NCI-H748 treated with DMSO at 0.1 percent for 48 hours (cell line): ENCODE results near the gene C1orf53.

Experiments
- DNase-seq: peaks from one replicate; lab custom pipeline; 2025; lab: John Stamatoyannopoulos, UW

Gene C1orf53

DNA sequence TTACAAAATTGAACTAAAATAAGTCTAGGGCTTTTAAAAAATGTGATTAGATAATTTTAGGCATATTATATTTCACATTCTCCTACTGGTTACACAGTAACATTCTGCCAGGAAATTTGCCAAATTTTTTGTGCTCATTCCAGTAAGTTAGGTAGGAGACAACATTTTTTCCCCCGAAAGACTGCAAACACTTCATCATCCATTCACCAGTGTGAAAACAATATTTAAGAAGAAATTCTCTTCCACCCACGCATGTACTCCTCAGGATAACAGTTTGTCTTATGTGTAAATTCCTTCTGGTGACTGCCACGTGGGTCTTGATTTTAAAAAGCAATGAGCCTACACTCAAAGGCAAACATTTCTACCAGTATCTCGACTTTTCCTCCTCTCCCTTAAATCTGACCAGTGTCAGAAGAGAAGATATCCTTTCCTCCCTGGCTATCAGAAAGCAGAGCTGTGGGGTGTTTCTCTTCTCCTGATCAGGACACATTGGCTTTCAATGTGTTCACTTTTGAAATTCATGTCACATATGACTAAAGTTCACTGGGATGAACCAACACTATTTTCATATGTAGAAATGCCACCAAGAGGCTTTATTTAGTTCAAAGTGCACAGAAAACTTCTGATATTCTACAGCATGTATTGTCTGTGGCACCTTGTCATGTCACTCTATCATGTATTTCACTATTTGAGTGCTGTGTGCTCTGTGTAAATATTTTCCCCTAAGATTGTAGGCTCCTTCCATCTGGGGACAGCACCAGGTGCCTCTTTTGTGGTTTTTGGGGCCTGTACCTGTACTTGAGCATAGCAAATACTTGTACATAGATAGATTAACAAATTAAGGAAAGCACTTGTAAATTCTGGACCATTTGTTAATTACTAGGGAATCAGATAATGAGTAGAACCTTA is 53.3 kb downstream of the C1orf53 start:
- DNase-seq, result peak; percentile 4
